ENCODE results near the gene DUSP3. TPM values are rescaled to one million over a fixed set of nuclear protein-coding genes. Genes with fewer than 3 reads are reported as not detected.

DUSP3 gene
- total and polyA plus RNA-seq, 4 donors = 68.3 to 123 (median 111) TPM

DNA sequence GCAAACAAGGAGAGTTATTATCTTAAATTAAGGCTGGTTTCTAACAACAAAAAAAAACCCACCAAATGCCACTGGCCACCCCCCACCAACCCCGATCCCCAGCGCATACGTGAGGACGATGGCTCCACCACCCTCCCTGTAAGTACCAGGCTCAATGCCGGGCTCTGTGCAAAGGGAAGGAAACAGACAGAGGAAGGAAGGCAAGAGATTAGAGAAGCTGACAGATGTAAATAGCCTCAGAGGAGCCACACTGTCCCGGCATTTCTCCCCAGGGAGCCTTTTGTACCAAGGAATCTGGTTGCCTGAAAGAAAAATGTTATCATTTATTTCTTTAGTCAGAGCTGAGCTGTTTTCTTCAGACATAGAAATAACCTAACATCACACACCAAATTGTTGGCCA, 33.2 kb downstream of the DUSP3 start:
- Histone ChIP-seq H3K4me3 (ENCODE audit: low read length in 2 of 2) (no peak overlapping the region), H3K27ac (ENCODE audit: low read depth in 1 of 2, low read length in 2 of 2) (peak overlapping the region in 1 of 2 donors; percentile 50), H3K4me1 (ENCODE audit: control insufficient read depth in 1 of 2, insufficient read depth in 2 of 2, low read length in 2 of 2) (no peaks in the 10 kb centered on the region), H3K27me3 (ENCODE audit: control insufficient read depth in 1 of 2, insufficient read depth in 2 of 2, low read length in 1 of 2) (no peaks in the 10 kb centered on the region), H3K36me3 (ENCODE audit: control insufficient read depth in 1 of 2, insufficient read depth in 2 of 2, low read length in 1 of 2) (no peaks in the 10 kb centered on the region), H3K9me3 (ENCODE audit: control insufficient read depth, low read length) (no peaks in the 10 kb centered on the region)
- ATAC-seq (ENCODE audit: low FRiP score) (peak; percentile 51), DNase-seq (no peak)
- 1 to 2% methylated on average over 6 of the region's 6 CpGs for WGBS, 2 donors
- intact Hi-C loops (cut with DNase I) = no loop called here

DNA sequence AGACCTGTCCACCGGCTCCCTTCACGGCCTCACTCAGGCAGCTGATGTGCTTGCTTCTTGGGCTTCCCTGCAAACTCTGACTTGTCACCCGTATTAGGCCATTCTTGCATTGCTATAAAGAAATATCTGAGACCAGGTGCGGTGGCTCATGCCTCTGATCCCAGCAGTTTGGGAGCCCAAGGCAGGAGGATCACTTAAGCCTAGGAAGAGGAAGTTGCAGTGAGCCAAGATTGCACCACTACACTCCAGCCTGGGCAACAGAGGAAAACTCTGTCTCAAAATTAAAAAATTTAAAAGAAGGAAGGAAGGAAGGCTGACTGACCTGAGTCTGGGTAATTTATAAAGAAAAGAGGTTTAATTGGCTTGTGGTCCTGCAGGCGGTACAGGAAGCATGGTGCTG, 37.1 kb downstream of the DUSP3 start:
- Histone ChIP-seq H3K4me3 (ENCODE audit: low read length in 2 of 2) (no peak overlapping the region), H3K27me3 (ENCODE audit: control insufficient read depth in 1 of 2, insufficient read depth in 2 of 2, low read length in 1 of 2) (no peaks in the 10 kb centered on the region), H3K4me1 (ENCODE audit: control insufficient read depth in 1 of 2, insufficient read depth in 2 of 2, low read length in 2 of 2) (no peaks in the 10 kb centered on the region), H3K9me3 (ENCODE audit: control insufficient read depth, low read length) (no peaks in the 10 kb centered on the region), H3K36me3 (ENCODE audit: control insufficient read depth in 1 of 2, insufficient read depth in 2 of 2, low read length in 1 of 2) (no peaks in the 10 kb centered on the region), H3K27ac (ENCODE audit: low read depth in 1 of 2, low read length in 2 of 2) (no peak overlapping the region)
- 95 to 97% methylated on average over 5 of the region's 5 CpGs for WGBS, 2 donors
- intact Hi-C loops (cut with DNase I) = no loop called here
- DNase-seq = no peak
- no peak for ATAC-seq (ENCODE audit: low FRiP score)

DNA sequence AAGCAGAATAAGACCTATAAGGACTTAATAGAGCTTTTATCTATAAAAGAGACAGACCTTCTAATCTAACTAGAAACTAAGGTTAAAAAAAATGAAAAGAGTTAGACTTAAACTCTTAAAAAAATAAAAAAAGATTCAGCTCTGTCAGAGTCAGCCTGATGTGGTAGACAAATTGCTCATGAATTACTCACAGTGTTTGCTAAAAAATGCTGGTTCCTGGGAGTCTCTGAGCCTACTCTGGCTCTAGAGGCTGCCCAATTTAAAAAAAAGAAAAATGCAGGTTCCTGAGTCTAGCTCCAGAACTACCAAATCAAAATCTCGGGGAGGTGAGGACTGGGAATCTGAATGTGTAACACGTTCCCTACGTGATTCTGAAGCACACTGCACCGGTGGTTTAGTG, 38.2 kb downstream of the DUSP3 start:
- ATAC-seq (ENCODE audit: low FRiP score) = no peak
- intact Hi-C loops (cut with DNase I) = no loop called here
- Histone ChIP-seq H3K36me3 (ENCODE audit: control insufficient read depth in 1 of 2, insufficient read depth in 2 of 2, low read length in 1 of 2) (no peaks in the 10 kb centered on the region), H3K9me3 (ENCODE audit: control insufficient read depth, low read length) (no peaks in the 10 kb centered on the region), H3K4me3 (ENCODE audit: low read length in 2 of 2) (no peak overlapping the region), H3K27me3 (ENCODE audit: control insufficient read depth in 1 of 2, insufficient read depth in 2 of 2, low read length in 1 of 2) (no peaks in the 10 kb centered on the region), H3K4me1 (ENCODE audit: control insufficient read depth in 1 of 2, insufficient read depth in 2 of 2, low read length in 2 of 2) (no peaks in the 10 kb centered on the region), H3K27ac (ENCODE audit: low read depth in 1 of 2, low read length in 2 of 2) (no peak overlapping the region)
- DNase-seq = no peak
- 10 to 15% methylated on average over 4 of the region's 4 CpGs for WGBS, 2 donors

DNA sequence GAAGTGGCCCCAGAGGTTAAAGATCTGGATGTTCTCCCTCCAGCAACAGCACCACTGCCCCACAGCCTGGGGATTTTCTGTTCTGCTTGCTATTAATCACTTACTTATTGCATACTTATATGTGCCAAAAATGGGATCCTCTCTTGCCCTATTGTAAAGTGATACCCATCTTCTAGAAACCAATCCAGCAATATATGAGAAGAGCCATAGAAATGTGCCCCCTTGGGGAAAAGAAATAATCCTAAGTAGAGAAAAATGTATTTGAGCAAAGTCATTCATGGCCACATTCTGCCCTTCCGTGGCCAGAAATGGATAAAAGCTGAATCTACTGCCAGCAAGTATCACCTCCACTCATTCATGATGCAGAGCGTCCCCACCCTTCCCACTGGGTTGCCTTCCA, 41.1 kb downstream of the DUSP3 start:
- H3K4me3 ChIP-seq (ENCODE audit: low read length in 2 of 2) = no peak overlapping the region
- DNase-seq (no peak), ATAC-seq (ENCODE audit: low FRiP score) (no peak)
- no peaks in the 10 kb centered on the region for H3K9me3 ChIP-seq (ENCODE audit: control insufficient read depth, low read length)
- H3K4me1 ChIP-seq (ENCODE audit: control insufficient read depth in 1 of 2, insufficient read depth in 2 of 2, low read length in 2 of 2) = peaks cover 0 to 3% of the 10 kb centered on the region in 2 donors
- 78 to 86% methylated on average over 2 of the region's 2 CpGs for WGBS, 2 donors
- intact Hi-C loops (cut with DNase I) = no loop called here
- no peaks in the 10 kb centered on the region for H3K27me3 ChIP-seq (ENCODE audit: control insufficient read depth in 1 of 2, insufficient read depth in 2 of 2, low read length in 1 of 2)
- H3K27ac ChIP-seq (ENCODE audit: low read depth in 1 of 2, low read length in 2 of 2) = no peak overlapping the region
- no peaks in the 10 kb centered on the region for H3K36me3 ChIP-seq (ENCODE audit: control insufficient read depth in 1 of 2, insufficient read depth in 2 of 2, low read length in 1 of 2)

DNA sequence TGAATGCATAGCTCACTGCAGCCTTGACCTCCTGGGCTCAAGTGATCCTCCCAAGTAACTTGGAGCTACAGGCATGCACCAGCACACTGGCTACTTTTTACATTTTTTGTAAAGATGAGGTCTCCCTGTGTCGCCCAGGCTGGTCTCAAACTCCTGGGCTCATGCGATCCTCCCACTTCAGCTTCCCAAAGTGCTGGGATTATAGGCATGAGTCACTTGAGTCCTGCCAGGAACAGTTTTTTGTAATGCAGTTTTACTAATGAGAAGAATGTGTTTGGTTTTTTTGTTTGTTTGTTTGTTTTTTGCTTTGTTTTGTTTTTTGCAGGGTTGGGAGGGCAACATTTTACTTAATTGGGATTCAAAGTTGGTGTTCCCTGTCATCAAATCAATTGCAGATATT, 42.4 kb downstream of the DUSP3 start:
- ATAC-seq (ENCODE audit: low FRiP score) (no peak), DNase-seq (no peak)
- Histone ChIP-seq H3K4me1 (ENCODE audit: control insufficient read depth in 1 of 2, insufficient read depth in 2 of 2, low read length in 2 of 2) (peaks cover 0 to 3% of the 10 kb centered on the region in 2 donors), H3K4me3 (ENCODE audit: low read length in 2 of 2) (no peak overlapping the region), H3K36me3 (ENCODE audit: control insufficient read depth in 1 of 2, insufficient read depth in 2 of 2, low read length in 1 of 2) (no peaks in the 10 kb centered on the region), H3K27ac (ENCODE audit: low read depth in 1 of 2, low read length in 2 of 2) (no peak overlapping the region), H3K9me3 (ENCODE audit: control insufficient read depth, low read length) (no peaks in the 10 kb centered on the region), H3K27me3 (ENCODE audit: control insufficient read depth in 1 of 2, insufficient read depth in 2 of 2, low read length in 1 of 2) (no peaks in the 10 kb centered on the region)
- intact Hi-C loops (cut with DNase I) = no loop called here
- 88 to 90% methylated on average over 2 of the region's 2 CpGs for WGBS, 2 donors

DNA sequence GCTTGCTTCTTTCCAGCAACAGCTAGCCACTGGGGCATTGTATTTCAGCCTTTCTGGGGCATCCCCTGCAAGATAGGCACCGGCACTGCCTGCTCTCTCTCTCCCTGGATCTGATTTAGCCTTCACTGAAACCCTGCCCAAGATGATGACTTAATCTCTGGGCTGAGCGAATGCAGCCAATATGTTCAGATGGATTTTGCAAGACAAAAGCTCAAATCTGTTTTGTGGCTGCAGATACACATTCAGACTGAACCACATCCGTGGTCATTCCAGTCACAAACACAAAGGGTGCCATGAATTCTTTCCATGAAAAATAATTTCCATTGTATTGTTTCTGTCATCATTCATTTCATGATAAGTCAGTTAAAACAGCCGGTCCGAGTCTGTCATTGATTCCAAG, 44.4 kb downstream of the DUSP3 start:
- intact Hi-C loops (cut with DNase I) = no loop called here
- Histone ChIP-seq H3K27ac (ENCODE audit: low read depth in 1 of 2, low read length in 2 of 2) (no peak overlapping the region), H3K27me3 (ENCODE audit: control insufficient read depth in 1 of 2, insufficient read depth in 2 of 2, low read length in 1 of 2) (no peaks in the 10 kb centered on the region), H3K36me3 (ENCODE audit: control insufficient read depth in 1 of 2, insufficient read depth in 2 of 2, low read length in 1 of 2) (no peaks in the 10 kb centered on the region), H3K9me3 (ENCODE audit: control insufficient read depth, low read length) (no peaks in the 10 kb centered on the region), H3K4me1 (ENCODE audit: control insufficient read depth in 1 of 2, insufficient read depth in 2 of 2, low read length in 2 of 2) (peaks cover 0 to 3% of the 10 kb centered on the region in 2 donors), H3K4me3 (ENCODE audit: low read length in 2 of 2) (no peak overlapping the region)
- WGBS, 2 donors = 4 to 6% methylated on average over 5 of the region's 5 CpGs
- DNase-seq (no peak), ATAC-seq (ENCODE audit: low FRiP score) (peak; percentile 56)

DNA sequence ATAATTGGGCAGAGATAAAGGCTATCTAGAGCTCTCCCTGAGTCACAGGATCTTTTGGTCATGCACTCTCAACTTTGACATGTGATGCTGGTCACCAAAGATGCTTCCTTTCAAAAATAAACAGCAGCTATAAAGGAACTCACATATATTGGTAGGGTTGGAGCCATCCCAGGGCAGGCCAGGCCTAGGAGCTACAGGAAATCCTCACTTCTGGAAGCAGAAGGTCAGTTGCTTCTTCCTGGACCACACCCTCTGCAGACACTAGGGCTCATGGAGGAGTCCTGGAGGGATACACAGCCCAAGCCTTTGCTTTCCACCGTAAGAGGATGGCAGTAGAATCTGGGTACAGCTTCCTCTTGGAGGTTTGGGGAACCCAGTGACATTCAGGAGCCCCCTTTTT, 44.8 kb downstream of the DUSP3 start:
- no peak for ATAC-seq (ENCODE audit: low FRiP score)
- Histone ChIP-seq H3K4me1 (ENCODE audit: control insufficient read depth in 1 of 2, insufficient read depth in 2 of 2, low read length in 2 of 2) (peaks cover 0 to 3% of the 10 kb centered on the region in 2 donors), H3K36me3 (ENCODE audit: control insufficient read depth in 1 of 2, insufficient read depth in 2 of 2, low read length in 1 of 2) (no peaks in the 10 kb centered on the region), H3K27me3 (ENCODE audit: control insufficient read depth in 1 of 2, insufficient read depth in 2 of 2, low read length in 1 of 2) (no peaks in the 10 kb centered on the region), H3K27ac (ENCODE audit: low read depth in 1 of 2, low read length in 2 of 2) (no peak overlapping the region), H3K9me3 (ENCODE audit: control insufficient read depth, low read length) (no peaks in the 10 kb centered on the region), H3K4me3 (ENCODE audit: low read length in 2 of 2) (no peak overlapping the region)
- intact Hi-C loops (cut with DNase I) = no loop called here
- 21 to 38% methylated on average over 1 of the region's 1 CpG for WGBS, 2 donors
- DNase-seq = no peak

DNA sequence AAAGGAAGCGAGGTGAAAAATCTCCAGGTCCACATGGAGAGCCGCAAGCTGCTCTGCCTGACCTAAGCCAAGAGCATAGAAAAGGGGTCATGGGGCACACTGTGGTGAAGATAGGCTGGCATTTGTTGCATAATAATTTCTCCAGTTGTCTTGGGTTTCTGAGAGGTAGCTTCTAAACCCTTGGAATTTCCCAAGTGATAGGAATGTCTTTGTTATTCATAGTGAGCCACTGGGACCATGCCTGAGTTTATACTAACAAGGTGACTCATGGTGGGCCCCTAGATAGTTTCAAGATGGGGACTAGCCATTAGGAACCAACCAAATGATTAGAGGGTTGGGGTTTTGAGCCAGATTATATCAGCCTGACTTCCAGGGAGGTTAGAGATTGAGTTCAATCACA, 45.8 kb downstream of the DUSP3 start:
- H3K4me3 ChIP-seq (ENCODE audit: low read length in 2 of 2) = no peak overlapping the region
- H3K9me3 ChIP-seq (ENCODE audit: control insufficient read depth, low read length) = no peaks in the 10 kb centered on the region
- intact Hi-C loops (cut with DNase I) = no loop called here
- no peaks in the 10 kb centered on the region for H3K36me3 ChIP-seq (ENCODE audit: control insufficient read depth in 1 of 2, insufficient read depth in 2 of 2, low read length in 1 of 2)
- no peak for ATAC-seq (ENCODE audit: low FRiP score)
- peaks cover 0 to 3% of the 10 kb centered on the region in 2 donors for H3K4me1 ChIP-seq (ENCODE audit: control insufficient read depth in 1 of 2, insufficient read depth in 2 of 2, low read length in 2 of 2)
- WGBS, 2 donors = 98% methylated on average over 2 of the region's 2 CpGs
- H3K27ac ChIP-seq (ENCODE audit: low read depth in 1 of 2, low read length in 2 of 2) = no peak overlapping the region
- no peak for DNase-seq
- H3K27me3 ChIP-seq (ENCODE audit: control insufficient read depth in 1 of 2, insufficient read depth in 2 of 2, low read length in 1 of 2) = no peaks in the 10 kb centered on the region

DNA sequence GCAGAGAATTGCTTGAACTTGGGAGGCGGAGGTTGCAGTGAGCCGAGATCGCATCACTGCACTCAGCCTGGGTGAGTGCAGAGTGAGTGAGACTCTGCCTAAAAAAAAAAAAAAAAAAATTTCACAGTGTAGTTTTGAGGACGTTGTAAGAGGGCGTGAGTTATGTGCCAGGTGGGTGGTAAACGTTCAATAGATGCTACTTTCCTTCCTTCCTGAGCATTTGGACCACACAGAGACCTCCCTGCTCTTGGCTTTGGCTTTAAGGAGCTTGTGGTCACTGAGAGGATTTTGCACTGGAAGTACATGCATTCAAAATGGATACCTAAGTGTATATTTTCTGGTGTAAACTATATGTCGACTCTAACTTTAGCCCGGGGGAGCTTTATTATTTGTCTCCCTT, 50.7 kb downstream of the DUSP3 start:
- Histone ChIP-seq H3K27me3 (ENCODE audit: control insufficient read depth in 1 of 2, insufficient read depth in 2 of 2, low read length in 1 of 2) (no peaks in the 10 kb centered on the region), H3K9me3 (ENCODE audit: control insufficient read depth, low read length) (no peaks in the 10 kb centered on the region), H3K4me1 (ENCODE audit: control insufficient read depth in 1 of 2, insufficient read depth in 2 of 2, low read length in 2 of 2) (peaks cover 0 to 3% of the 10 kb centered on the region in 2 donors), H3K4me3 (ENCODE audit: low read length in 2 of 2) (no peak overlapping the region), H3K27ac (ENCODE audit: low read depth in 1 of 2, low read length in 2 of 2) (no peak overlapping the region), H3K36me3 (ENCODE audit: control insufficient read depth in 1 of 2, insufficient read depth in 2 of 2, low read length in 1 of 2) (no peaks in the 10 kb centered on the region)
- intact Hi-C loops (cut with DNase I) = no loop called here
- WGBS, 2 donors = 91% methylated on average over 8 of the region's 8 CpGs
- ATAC-seq (ENCODE audit: low FRiP score) = no peak
- no peak for DNase-seq
